ENCODE results near the gene TRPM3.

Gene TRPM3

GRCh38 chr9:70861797-70862196 lies 259.6 kb downstream of the TRPM3 start:
- Histone ChIP-seq H3K4me1 (ENCODE audit: low read depth, poor library complexity, severe bottlenecking) (no peaks in the 10 kb centered on the region), H3K4me2 (no peak overlapping the region), H3K27ac (no peak overlapping the region), H3K9ac (no peak overlapping the region), H2AFZ (ENCODE audit: low read depth) (no peak overlapping the region), H3K79me2 (ENCODE audit: insufficient read depth, low read depth) (no peaks in the 10 kb centered on the region), H3K4me3 (IDR thresholded peaks at IDR 0.05; ENCODE audit: insufficient read depth, low read depth, low read length) (no peak overlapping the region), H4K20me1 (ENCODE audit: insufficient read depth) (no peaks in the 10 kb centered on the region), H3K36me3 (ENCODE audit: insufficient read depth) (no peaks in the 10 kb centered on the region), H3K27me3 (ENCODE audit: insufficient read depth, low read depth) (no peaks in the 10 kb centered on the region)
- TF ChIP-seq CTCF (conservative IDR thresholded peaks at IDR 0.05; ENCODE audit: low read depth, low read length) = no peak

- TF ChIP-seq CTCF (conservative IDR thresholded peaks at IDR 0.05; ENCODE audit: low read depth, low read length) = no peak
- Histone ChIP-seq H2AFZ (ENCODE audit: low read depth) (no peak overlapping the region), H3K4me1 (ENCODE audit: low read depth, poor library complexity, severe bottlenecking) (no peaks in the 10 kb centered on the region), H3K4me2 (no peak overlapping the region), H3K27me3 (ENCODE audit: insufficient read depth, low read depth) (no peaks in the 10 kb centered on the region), H4K20me1 (ENCODE audit: insufficient read depth) (no peaks in the 10 kb centered on the region), H3K4me3 (IDR thresholded peaks at IDR 0.05; ENCODE audit: insufficient read depth, low read depth, low read length) (no peak overlapping the region), H3K36me3 (ENCODE audit: insufficient read depth) (no peaks in the 10 kb centered on the region), H3K9ac (no peak overlapping the region), H3K27ac (no peak overlapping the region), H3K79me2 (ENCODE audit: insufficient read depth, low read depth) (no peaks in the 10 kb centered on the region)
Measured at GRCh38 chr9:70861376-70861775, 260.0 kb downstream of the TRPM3 start.

- H3K9ac ChIP-seq = no peak overlapping the region
- H3K4me3 ChIP-seq (IDR thresholded peaks at IDR 0.05; ENCODE audit: insufficient read depth, low read depth, low read length) = no peak overlapping the region
- TF ChIP-seq CTCF (conservative IDR thresholded peaks at IDR 0.05; ENCODE audit: low read depth, low read length) = no peak
- H3K36me3 ChIP-seq (ENCODE audit: insufficient read depth) = no peaks in the 10 kb centered on the region
- no peak overlapping the region for H3K27ac ChIP-seq
- H2AFZ ChIP-seq (ENCODE audit: low read depth) = no peak overlapping the region
- H4K20me1 ChIP-seq (ENCODE audit: insufficient read depth) = no peaks in the 10 kb centered on the region
- no peaks in the 10 kb centered on the region for H3K79me2 ChIP-seq (ENCODE audit: insufficient read depth, low read depth)
- no peaks in the 10 kb centered on the region for H3K4me1 ChIP-seq (ENCODE audit: low read depth, poor library complexity, severe bottlenecking)
- no peaks in the 10 kb centered on the region for H3K27me3 ChIP-seq (ENCODE audit: insufficient read depth, low read depth)
- H3K4me2 ChIP-seq = no peak overlapping the region
Measured at GRCh38 chr9:70859694-70860093, 261.7 kb downstream of the TRPM3 start.

GRCh38 chr9:70856411-70856810 lies 265.0 kb downstream of the TRPM3 start:
- H3K4me3 ChIP-seq (IDR thresholded peaks at IDR 0.05; ENCODE audit: insufficient read depth, low read depth, low read length) = no peak overlapping the region
- no peak for TF ChIP-seq CTCF (conservative IDR thresholded peaks at IDR 0.05; ENCODE audit: low read depth, low read length)
- H4K20me1 ChIP-seq (ENCODE audit: insufficient read depth) = no peaks in the 10 kb centered on the region
- H3K9ac ChIP-seq = no peak overlapping the region
- no peaks in the 10 kb centered on the region for H3K4me1 ChIP-seq (ENCODE audit: low read depth, poor library complexity, severe bottlenecking)
- H2AFZ ChIP-seq (ENCODE audit: low read depth) = no peak overlapping the region
- no peaks in the 10 kb centered on the region for H3K79me2 ChIP-seq (ENCODE audit: insufficient read depth, low read depth)
- H3K36me3 ChIP-seq (ENCODE audit: insufficient read depth) = no peaks in the 10 kb centered on the region
- no peak overlapping the region for H3K4me2 ChIP-seq
- no peak overlapping the region for H3K27ac ChIP-seq
- no peaks in the 10 kb centered on the region for H3K27me3 ChIP-seq (ENCODE audit: insufficient read depth, low read depth)

Measured in KMS-11 (cell line).